Endothelial cell of umbilical vein (primary cell): ENCODE measurements around the gene ENPP5.

Experiments
- CTCF ChIP-seq, 2 donors: IDR thresholded peaks; 1 replicate in 1 of 2; 2 replicates in 1 of 2; pipeline ENCODE4 v1.5.1; 2011; ENCODE audit warnings: low read length in 2 of 2, mild to moderate bottlenecking in 2 of 2, moderate library complexity in 2 of 2, control low read depth in 1 of 2, inconsistent platforms in 1 of 2, low read depth in 1 of 2; ENCODE audit not compliant: insufficient read depth in 1 of 2; ENCODE audit errors: extremely low read depth in 1 of 2
- EZH2 ChIP-seq: IDR thresholded peaks from 2 replicates; pipeline ENCODE4 v1.6.1; 2012; ENCODE audit warnings: borderline replicate concordance, low read depth, mild to moderate bottlenecking, moderate library complexity, low read length, inconsistent platforms; ENCODE audit not compliant: severe bottlenecking
- FOS ChIP-seq: IDR thresholded peaks from 2 replicates; pipeline ENCODE4 v1.6.1; 2011; ENCODE audit warnings: mild to moderate bottlenecking, low read length, moderate library complexity, borderline replicate concordance; ENCODE audit not compliant: insufficient read depth
- GATA2 ChIP-seq: IDR thresholded peaks from 2 replicates; pipeline ENCODE4 v1.7.0; 2011; ENCODE audit warnings: low read depth, mild to moderate bottlenecking, moderate library complexity, mixed read lengths, low read length; ENCODE audit not compliant: insufficient read length, insufficient read depth
- JUN ChIP-seq: IDR thresholded peaks from 2 replicates; pipeline ENCODE4 v1.6.1; 2011; ENCODE audit warnings: borderline replicate concordance, low read depth; ENCODE audit not compliant: insufficient read length, insufficient read depth
- MYC ChIP-seq: IDR thresholded peaks from one replicate; pipeline ENCODE4 v1.6.1; 2011; ENCODE audit warnings: mild to moderate bottlenecking, low read depth, low read length
- POLR2A ChIP-seq: IDR thresholded peaks from 2 replicates; pipeline ENCODE4 v1.6.1; 2012; ENCODE audit warnings: low read depth, mild to moderate bottlenecking, control low read depth, low read length
- POLR2AphosphoS5 ChIP-seq: IDR thresholded peaks from 2 replicates; pipeline ENCODE4 v1.6.1; 2012; ENCODE audit warnings: low read depth, mild to moderate bottlenecking, control low read depth, low read length, moderate library complexity; ENCODE audit not compliant: insufficient read depth
- TF ChIP-seq, protein P1 (sequence below): IDR thresholded peaks from 2 replicates; pipeline ENCODE4 v1.6.1; 2011; ENCODE audit not compliant: insufficient read depth, insufficient read length

DNA sequence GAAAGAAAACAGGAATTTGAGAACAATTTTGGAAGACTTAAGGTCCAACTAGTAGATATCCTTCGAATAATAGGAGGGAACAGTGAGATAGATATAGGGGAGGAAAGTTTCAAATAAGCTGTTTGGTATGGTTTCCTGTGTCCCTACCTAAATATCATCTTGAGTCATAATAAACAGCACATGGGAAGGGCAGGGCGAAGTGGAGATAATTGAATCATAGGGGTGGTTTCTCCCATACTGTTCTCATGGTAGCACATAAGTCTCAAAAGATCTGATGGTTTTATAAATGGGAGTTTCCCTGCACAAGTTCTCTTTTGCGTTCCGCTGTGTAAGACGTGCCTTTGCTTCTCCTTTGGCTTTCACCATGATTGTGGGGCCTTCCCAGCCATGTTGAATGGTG lies 39.5 kb upstream of the ENPP5 start:
- TF ChIP-seq CTCF (IDR thresholded peaks at IDR 0.05; ENCODE audit: extremely low read depth in 1 of 2, insufficient read depth in 1 of 2, low read depth in 1 of 2, low read length in 2 of 2): no peak
- no peak for TF ChIP-seq EZH2
- TF ChIP-seq POLR2A: no peak
- TF ChIP-seq, protein P1, sequence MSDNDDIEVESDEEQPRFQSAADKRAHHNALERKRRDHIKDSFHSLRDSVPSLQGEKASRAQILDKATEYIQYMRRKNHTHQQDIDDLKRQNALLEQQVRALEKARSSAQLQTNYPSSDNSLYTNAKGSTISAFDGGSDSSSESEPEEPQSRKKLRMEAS: no peak
- TF ChIP-seq JUN: no peak
- no peak for TF ChIP-seq POLR2AphosphoS5
- no peak for TF ChIP-seq FOS
- no peak for TF ChIP-seq MYC
- TF ChIP-seq GATA2: no peak
